HG03196 (cell line): ENCODE data around the gene XPO6.

Experiments used
- ATAC-seq: cut with Tn5 transposase; IDR thresholded peaks from one replicate; pipeline ENCODE4 v1.9.1; 2021; ENCODE audit not compliant: unreplicated experiment

The XPO6 gene

DNA sequence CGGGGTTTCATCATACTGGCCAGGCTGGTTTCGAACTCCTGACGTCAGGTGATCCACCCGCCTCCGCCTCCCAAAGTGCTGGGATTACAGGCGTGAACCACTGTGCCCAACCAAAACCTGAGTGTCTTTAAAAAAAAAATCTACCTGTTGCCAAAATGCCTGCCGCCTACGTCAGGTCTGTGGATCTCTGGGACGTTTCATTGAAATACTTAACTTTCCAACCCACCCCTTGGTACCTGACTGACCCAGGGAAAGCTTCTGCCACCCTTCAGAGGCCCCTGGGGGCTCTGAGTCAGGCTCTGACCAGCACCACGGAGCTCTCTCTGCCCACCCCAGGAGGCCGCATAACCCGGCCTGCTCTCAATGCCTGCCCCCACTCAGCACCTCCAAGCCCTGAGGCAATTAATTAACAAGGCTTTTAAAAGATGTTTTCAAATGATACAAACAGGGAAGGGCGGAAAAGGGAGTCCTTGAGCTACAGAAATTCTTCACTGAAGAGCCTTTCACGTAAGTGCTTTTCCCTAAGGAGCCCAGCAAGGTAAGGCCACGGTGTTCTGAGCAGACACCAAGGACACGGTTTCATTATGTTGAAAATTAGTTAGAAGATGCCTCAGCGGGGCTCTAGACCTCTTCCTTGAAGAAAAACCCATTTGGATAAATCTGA lies 118.9 kb downstream of the XPO6 start:
- ATAC-seq = no peak

DNA sequence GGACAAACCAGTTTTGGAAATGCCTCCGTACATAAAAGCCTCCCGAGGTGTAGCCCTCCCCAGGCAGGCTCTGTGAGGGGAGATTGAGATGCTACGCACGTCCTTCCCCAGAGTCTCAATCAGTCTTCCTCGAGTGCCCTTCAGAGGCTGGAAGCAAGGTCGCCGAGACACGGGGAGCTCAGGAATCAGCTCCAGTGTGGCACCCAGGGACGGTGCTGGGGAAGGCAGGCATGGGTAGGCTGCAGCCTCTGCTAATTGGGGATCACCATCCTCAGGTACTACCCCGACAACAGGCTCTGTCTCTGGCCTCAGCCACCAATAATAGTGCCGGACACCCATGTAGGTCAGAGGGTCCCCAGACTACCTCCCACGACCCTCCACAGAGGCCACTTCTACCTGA lies 120.1 kb downstream of the XPO6 start:
- ATAC-seq = no peak

- no peak for ATAC-seq
Observed at GRCh38 chr16:28090646-28091377, 121.0 kb downstream of the XPO6 start.

GRCh38 chr16:28089992-28090365 lies 121.8 kb downstream of the XPO6 start:
- no peak for ATAC-seq

GRCh38 chr16:28089205-28089991 lies 122.4 kb downstream of the XPO6 start:
- no peak for ATAC-seq

DNA sequence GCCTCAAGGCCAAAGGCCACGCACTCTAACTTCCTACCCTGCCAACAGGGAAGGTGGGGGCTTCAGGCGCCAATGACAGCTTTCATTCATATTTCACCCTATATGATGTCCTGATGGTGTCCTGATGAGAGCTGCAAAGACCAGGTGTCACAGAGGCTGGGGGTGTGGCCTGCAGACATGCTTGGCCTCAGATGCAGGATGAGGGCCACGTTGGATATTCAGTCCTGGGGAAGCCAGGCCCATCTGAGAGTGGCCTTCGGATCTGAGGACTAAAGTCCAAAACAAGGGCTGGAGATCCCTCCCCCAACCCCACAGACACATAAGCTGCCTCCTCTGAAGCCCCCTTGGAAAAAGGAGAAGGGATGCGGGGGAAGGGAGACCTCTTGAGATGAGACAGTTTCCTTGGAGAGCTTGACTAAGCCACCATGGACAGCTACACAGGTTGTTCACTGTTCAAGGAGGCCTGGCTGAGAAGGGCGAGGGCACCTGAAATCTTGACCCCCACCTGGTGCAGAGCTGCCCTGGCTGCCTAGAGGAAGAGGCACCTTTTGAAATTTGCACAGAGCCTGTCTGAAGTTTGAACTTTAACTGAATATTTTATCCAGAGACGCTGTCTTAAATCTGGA lies 124.0 kb downstream of the XPO6 start:
- ATAC-seq = no peak

GRCh38 chr16:28087140-28087660 lies 124.6 kb downstream of the XPO6 start:
- no peak for ATAC-seq

- no peak for ATAC-seq
Observed at GRCh38 chr16:28086186-28087139, 125.3 kb downstream of the XPO6 start.

- ATAC-seq = no peak
Observed at GRCh38 chr16:28085389-28086171, 126.2 kb downstream of the XPO6 start.

GRCh38 chr16:28084209-28084608 lies 127.6 kb downstream of the XPO6 start:
- no peak for ATAC-seq

- no peak for ATAC-seq
Observed at GRCh38 chr16:28082624-28083023, 129.1 kb downstream of the XPO6 start.

- ATAC-seq = no peak
Observed at GRCh38 chr16:28081391-28081968, 130.3 kb downstream of the XPO6 start.

DNA sequence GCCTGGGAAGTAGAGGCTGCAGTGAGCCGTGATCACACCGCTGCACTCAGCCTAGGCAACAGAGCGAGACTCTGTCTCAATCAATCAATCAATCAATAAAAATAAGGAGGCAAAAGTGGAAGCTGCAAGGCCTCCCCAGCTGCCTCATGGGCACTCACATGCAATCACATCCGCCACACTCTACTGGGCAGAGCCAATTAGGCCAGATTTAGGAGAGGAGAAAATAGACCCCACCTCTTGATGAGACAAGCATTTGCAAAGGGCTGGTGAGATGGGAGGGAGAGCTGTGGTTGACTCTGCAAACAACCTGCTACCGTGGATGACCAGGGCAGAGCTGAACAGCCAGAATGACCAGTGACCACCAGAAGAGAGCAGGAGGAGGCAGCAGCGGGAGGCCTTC lies 133.5 kb downstream of the XPO6 start:
- no peak for ATAC-seq

DNA sequence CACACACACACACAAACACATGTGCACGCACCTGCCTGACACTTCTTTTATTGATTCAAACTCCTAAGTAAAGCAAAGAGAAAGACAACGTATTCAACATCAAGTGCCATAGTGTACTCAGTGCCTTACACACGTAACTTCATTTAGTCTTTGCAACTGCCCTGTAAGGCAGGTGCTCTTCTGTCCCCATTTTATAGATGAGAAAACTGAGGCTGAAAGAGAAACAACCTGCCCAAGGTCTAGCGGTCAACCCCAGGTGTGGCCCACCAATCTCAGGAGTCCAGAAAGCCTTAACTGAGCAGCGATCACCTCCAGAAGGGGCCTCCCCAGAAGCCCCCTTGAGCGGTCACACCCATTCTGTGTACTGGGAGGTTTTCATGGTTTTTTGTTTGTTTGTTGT lies 137.9 kb downstream of the XPO6 start:
- ATAC-seq = no peak

GRCh38 chr16:28072087-28072486 lies 139.7 kb downstream of the XPO6 start:
- no peak for ATAC-seq

DNA sequence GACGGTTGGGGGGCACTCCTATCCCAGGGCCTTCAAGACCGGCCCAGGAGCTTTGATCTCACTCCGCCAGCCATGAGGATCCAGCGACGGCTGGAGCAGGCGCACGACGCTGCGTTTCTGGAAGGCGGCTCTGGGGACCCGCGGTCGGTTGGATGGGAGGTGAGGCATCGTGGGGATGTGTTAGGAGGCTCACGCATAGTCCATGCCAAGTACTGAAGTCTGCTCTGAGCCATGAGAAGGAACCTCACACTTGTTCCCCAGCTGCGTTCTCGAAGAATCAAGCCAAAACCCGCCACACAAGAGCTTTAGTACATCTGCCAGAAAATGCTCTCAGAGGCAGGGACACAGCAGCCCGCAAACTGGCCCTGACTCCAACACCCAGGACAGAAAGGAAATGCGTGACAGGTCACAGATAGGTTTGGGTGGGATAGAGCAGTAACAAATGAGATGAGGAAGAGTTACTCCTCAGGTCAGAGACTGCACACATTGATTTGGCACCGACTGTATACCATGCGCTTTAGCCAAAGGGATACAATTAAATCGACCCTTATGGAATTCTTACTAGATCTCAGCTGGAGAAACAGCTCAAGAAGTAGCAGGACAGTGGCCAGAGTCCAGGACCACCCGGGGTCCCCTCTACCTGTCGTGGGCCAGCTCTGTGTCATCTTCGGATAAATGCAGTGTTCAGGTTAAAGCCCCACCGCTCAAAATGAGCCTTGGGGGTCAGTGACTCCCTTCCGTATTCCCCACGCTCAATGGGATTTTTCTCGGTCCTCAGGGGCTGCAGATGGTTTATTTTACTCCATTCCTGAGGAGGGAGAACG lies 141.6 kb downstream of the XPO6 start:
- ATAC-seq = no peak

GRCh38 chr16:28068976-28069375 lies 142.8 kb downstream of the XPO6 start:
- no peak for ATAC-seq
